LHCN-M2 (cell line): ENCODE data around the gene SPATA9. TPM values are rescaled to one million over a fixed set of nuclear protein-coding genes. Genes with fewer than 3 reads are reported as not detected.

Experiments
- DNase-seq: peaks from one replicate; pipeline ENCODE4 v3.0.0-alpha.2; 2012; ENCODE audit warnings: low read depth
- total RNA-seq: library from RNA; depleted of rRNA; stranded (reverse); fragments of >200 nt; gene quantifications from 2 replicates; pipeline ENCODE4 v1.2.3, GENCODE V29; 2014

Gene SPATA9
- total RNA-seq, 1 experiment from 2014 or later = 1.7 TPM

GRCh38 chr5:95684361-95684760 is 1.6 kb upstream of the SPATA9 start:
- DNase-seq = no peak

- peak; percentile 20 for DNase-seq
Measured at GRCh38 chr5:95673081-95673480, 9.7 kb downstream of the SPATA9 start.

GRCh38 chr5:95672641-95673040 is 10.2 kb downstream of the SPATA9 start:
- DNase-seq = no peak

GRCh38 chr5:95671826-95672225 is 11.0 kb downstream of the SPATA9 start:
- DNase-seq = no peak

- DNase-seq = no peak
Measured at GRCh38 chr5:95670568-95670967, 12.2 kb downstream of the SPATA9 start.

- no peak for DNase-seq
Measured at GRCh38 chr5:95669985-95670384, 12.8 kb downstream of the SPATA9 start.

GRCh38 chr5:95669540-95669939 is 13.3 kb downstream of the SPATA9 start:
- peak; percentile 98 for DNase-seq

- no peak for DNase-seq
Measured at GRCh38 chr5:95668728-95669127, 14.1 kb downstream of the SPATA9 start.

GRCh38 chr5:95668216-95668615 is 14.6 kb downstream of the SPATA9 start:
- peak; percentile 43 for DNase-seq

- DNase-seq = no peak
Measured at GRCh38 chr5:95667678-95668077, 15.1 kb downstream of the SPATA9 start.

- no peak for DNase-seq
Measured at GRCh38 chr5:95667061-95667618, 15.7 kb downstream of the SPATA9 start.

GRCh38 chr5:95664204-95664786 is 18.5 kb downstream of the SPATA9 start:
- peak; percentile 50 for DNase-seq

GRCh38 chr5:95662946-95663345 is 19.8 kb downstream of the SPATA9 start:
- no peak for DNase-seq

- DNase-seq = no peak
Measured at GRCh38 chr5:95660060-95660459, 22.7 kb downstream of the SPATA9 start.

- no peak for DNase-seq
Measured at GRCh38 chr5:95655575-95655974, 27.2 kb downstream of the SPATA9 start.

- DNase-seq = no peak
Measured at GRCh38 chr5:95654196-95654595, 28.6 kb downstream of the SPATA9 start.

- DNase-seq = no peak
Measured at GRCh38 chr5:95652849-95653248, 29.9 kb downstream of the SPATA9 start.

- DNase-seq = no peak
Measured at GRCh38 chr5:95649842-95650620, 32.8 kb downstream of the SPATA9 start.

GRCh38 chr5:95649274-95649673 is 33.5 kb downstream of the SPATA9 start:
- no peak for DNase-seq

- no peak for DNase-seq
Measured at GRCh38 chr5:95647886-95648860, 34.6 kb downstream of the SPATA9 start.

GRCh38 chr5:95646569-95647431 is 36.0 kb downstream of the SPATA9 start, which contains the start of gene RFESD:
RFESD (plus strand) TSS chr5:95646777; CDS start chr5:95652272, 5,495 bp downstream.
- peak; percentile 97 for DNase-seq
